Common myeloid progenitor, CD34-positive (primary cell): ENCODE data around the gene PDLIM4.

ENCODE experiments used
- CTCF ChIA-PET: fragments of 350-600 bp; sonication (Branson Sonifier 250); formaldehyde crosslinking; loops from one replicate; lab custom pipeline; 2021; ENCODE audit warnings: antibody characterized with exemption; lab: Charles Lee
- POLR2A ChIA-PET: fragments of 350-600 bp; sonication (Branson Sonifier 250); formaldehyde crosslinking; loops from one replicate; lab custom pipeline; 2021; ENCODE audit warnings: antibody characterized with exemption; lab: Charles Lee
- DNase-seq, 3 donors: peaks; one replicate each; pipeline versions ENCODE4 v3.0.0 to v3.0.0-alpha.2; 2013
- H3K27ac ChIP-seq, 2 experiments: 1 replicate in 1 of 2; 2 replicates in 1 of 2; pipeline ENCODE4 v1.7.0; 2013; ENCODE audit warnings: inconsistent platforms in 2 of 2, low read length in 2 of 2, mild to moderate bottlenecking in 2 of 2, low read depth in 1 of 2, moderate library complexity in 1 of 2; ENCODE audit not compliant: severe bottlenecking in 2 of 2, insufficient read depth in 1 of 2, poor library complexity in 1 of 2
- H3K27me3 ChIP-seq, 5 experiments: replicated peaks in 2 of 5; 1 replicate in 3 of 5; 2 replicates in 2 of 5; pipeline versions ENCODE4 v1.6.1 to v1.7.0; 2013; ENCODE audit warnings: low read length in 4 of 5, mild to moderate bottlenecking in 2 of 5, moderate library complexity in 2 of 5, inconsistent platforms in 1 of 5; ENCODE audit not compliant: insufficient read depth in 5 of 5, control insufficient read depth in 4 of 5
- H3K36me3 ChIP-seq, 4 experiments: 1 replicate in 2 of 4; 2 replicates in 2 of 4; pipeline versions ENCODE4 v1.6.1 to v1.7.0; 2013; ENCODE audit warnings: low read length in 3 of 4, control low read depth in 1 of 4, mild to moderate bottlenecking in 1 of 4; ENCODE audit not compliant: control insufficient read depth in 4 of 4, insufficient read depth in 4 of 4
- H3K4me1 ChIP-seq, 4 experiments: 1 replicate in 3 of 4; 2 replicates in 1 of 4; pipeline versions ENCODE4 v1.6.1 to v1.7.1; 2013; ENCODE audit warnings: low read length in 3 of 4, mild to moderate bottlenecking in 3 of 4, control low read depth in 1 of 4, inconsistent platforms in 1 of 4, moderate library complexity in 1 of 4; ENCODE audit not compliant: control insufficient read depth in 4 of 4, insufficient read depth in 4 of 4; ENCODE audit errors: control extremely low read depth in 1 of 4
- H3K4me3 ChIP-seq, 7 experiments: 1 replicate in 4 of 7; 2 replicates in 3 of 7; pipeline versions ENCODE4 v1.5.1 to v1.7.0; 2013; ENCODE audit warnings: mild to moderate bottlenecking in 7 of 7, low read length in 6 of 7, moderate library complexity in 6 of 7, inconsistent platforms in 2 of 7, low read depth in 2 of 7, control low read depth in 1 of 7; ENCODE audit not compliant: insufficient read depth in 4 of 7, control insufficient read depth in 1 of 7; ENCODE audit errors: extremely low read depth in 1 of 7
- H3K9me3 ChIP-seq, 5 experiments: 1 replicate in 4 of 5; 2 replicates in 1 of 5; pipeline versions ENCODE4 v1.6.1 to v1.7.1; 2013; ENCODE audit warnings: low read length in 4 of 5, mild to moderate bottlenecking in 2 of 5, inconsistent platforms in 1 of 5, low read depth in 1 of 5, moderate library complexity in 1 of 5; ENCODE audit not compliant: control insufficient read depth in 4 of 5, insufficient read depth in 2 of 5; ENCODE audit errors: control extremely low read depth in 1 of 5
- WGBS: methylation state at CpG from one replicate; pipeline ENCODE4 v1.1.5; 2013; ENCODE audit not compliant: insufficient coverage; 5-methylcytosine and 5-hydroxymethylcytosine counted together

PDLIM4 gene

GRCh38 chr5:132261881-132262845, 4.7 kb downstream of the PDLIM4 start:
- DNase-seq = no peak
- 100% methylated on average over 7 of the region's 7 CpGs for WGBS
- CTCF ChIA-PET = interaction anchor here (0.8 to 5.3 kb wide), 8 partner anchors 9 to 31 kb away, joined by 3 to 35 read pairs (median 4); partner anchors contain the start of gene SLC22A4

GRCh38 chr5:132262882-132263547, 5.5 kb downstream of the PDLIM4 start:
- H3K4me3 ChIP-seq = no peak overlapping the region
- H3K9me3 ChIP-seq = no peaks in the 10 kb centered on the region
- ChIA-PET CTCF (interaction anchor here (0.8 to 5.3 kb wide), 11 partner anchors 9 to 73 kb away, joined by 3 to 35 read pairs (median 4); no protein-coding TSS in a partner anchor), POLR2A (no interaction called here)
- DNase-seq = no peak
- no CpG with 5 or more reads among the region's 2 CpGs for WGBS
- H3K27ac ChIP-seq = no peak overlapping the region
- peaks cover 2 to 49% (median 34%) of the 10 kb centered on the region in 4 experiments for H3K4me1 ChIP-seq
- H3K27me3 ChIP-seq = peaks cover 0 to 4% (median 3%) of the 10 kb centered on the region in 5 experiments
- no peaks in the 10 kb centered on the region for H3K36me3 ChIP-seq

More at GRCh38 chr5:132261881-132262845, 4.7 kb downstream of the PDLIM4 start:
- no peak overlapping the region for H3K4me3 ChIP-seq
- no peaks in the 10 kb centered on the region for H3K9me3 ChIP-seq
- POLR2A ChIA-PET = no interaction called here
- no peak overlapping the region for H3K27ac ChIP-seq
- peaks cover 0 to 11% (median 3%) of the 10 kb centered on the region in 5 experiments for H3K27me3 ChIP-seq
- H3K36me3 ChIP-seq = no peaks in the 10 kb centered on the region
- H3K4me1 ChIP-seq = peaks cover 2 to 56% (median 40%) of the 10 kb centered on the region in 4 experiments

- 64% methylated on average over 6 of the region's 7 CpGs for WGBS
- Histone ChIP-seq H3K4me3 (no peak overlapping the region), H3K4me1 (peaks cover 2 to 49% (median 32%) of the 10 kb centered on the region in 4 experiments), H3K27ac (no peak overlapping the region), H3K9me3 (no peaks in the 10 kb centered on the region), H3K36me3 (no peaks in the 10 kb centered on the region), H3K27me3 (no peaks in the 10 kb centered on the region)
- POLR2A ChIA-PET = no interaction called here
- CTCF ChIA-PET = interaction anchor here (0.8 to 5.3 kb wide), 12 partner anchors 8 to 84 kb away, joined by 3 to 35 read pairs (median 4); no protein-coding TSS in a partner anchor
- DNase-seq = peak in 2 of 3 donors; percentile 43 to 72
Observed at GRCh38 chr5:132263548-132264261, 6.2 kb downstream of the PDLIM4 start.

DNA sequence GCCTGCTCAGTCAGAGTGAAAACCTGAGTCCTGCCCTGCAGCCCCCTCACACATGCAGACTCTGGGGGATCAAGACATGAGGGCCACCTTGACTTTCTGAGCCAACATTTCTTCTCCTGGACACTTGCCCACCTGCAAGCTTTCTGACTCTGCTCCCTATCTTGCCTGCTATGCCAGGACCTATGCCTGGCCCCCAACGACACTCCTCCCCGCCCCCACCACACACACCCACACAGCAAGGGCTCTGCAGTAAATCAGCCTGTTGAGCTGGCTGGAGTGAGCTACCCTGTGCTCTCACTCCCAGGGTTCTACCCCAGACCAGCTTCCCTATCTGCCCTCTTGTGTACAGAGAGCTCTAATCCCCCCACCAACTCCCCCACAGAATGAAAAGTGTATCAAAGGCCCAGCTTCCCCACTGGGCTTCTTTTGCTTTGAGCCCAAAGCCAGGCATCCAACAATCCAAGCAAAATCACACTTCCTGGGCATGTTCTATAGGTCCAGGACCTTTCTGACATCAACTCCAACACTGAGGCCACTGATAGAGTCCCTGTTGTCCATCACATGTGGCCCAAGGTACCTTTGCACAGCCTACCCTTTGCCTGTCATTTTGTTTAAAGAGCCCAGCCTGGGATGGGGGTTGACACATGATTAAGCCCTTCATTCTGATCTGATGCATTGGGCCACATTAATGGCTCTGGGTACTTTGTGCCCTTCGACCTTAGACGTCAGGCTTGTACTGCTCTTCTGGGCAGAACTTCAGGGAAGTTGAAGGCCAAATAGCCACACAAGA, 7.2 kb downstream of the PDLIM4 start:
- DNase-seq = no peak
- no peaks in the 10 kb centered on the region for H3K9me3 ChIP-seq
- H3K4me3 ChIP-seq = no peak overlapping the region
- H3K4me1 ChIP-seq = peaks cover 2 to 46% (median 30%) of the 10 kb centered on the region in 4 experiments
- no peaks in the 10 kb centered on the region for H3K27me3 ChIP-seq
- 56% methylated on average over 3 of the region's 4 CpGs for WGBS
- H3K36me3 ChIP-seq = no peaks in the 10 kb centered on the region
- POLR2A ChIA-PET = no interaction called here
- CTCF ChIA-PET = interaction anchor here (0.8 to 4.6 kb wide), 7 partner anchors 7 to 85 kb away, joined by 3 to 35 read pairs (median 4); no protein-coding TSS in a partner anchor
- H3K27ac ChIP-seq = no peak overlapping the region

DNA sequence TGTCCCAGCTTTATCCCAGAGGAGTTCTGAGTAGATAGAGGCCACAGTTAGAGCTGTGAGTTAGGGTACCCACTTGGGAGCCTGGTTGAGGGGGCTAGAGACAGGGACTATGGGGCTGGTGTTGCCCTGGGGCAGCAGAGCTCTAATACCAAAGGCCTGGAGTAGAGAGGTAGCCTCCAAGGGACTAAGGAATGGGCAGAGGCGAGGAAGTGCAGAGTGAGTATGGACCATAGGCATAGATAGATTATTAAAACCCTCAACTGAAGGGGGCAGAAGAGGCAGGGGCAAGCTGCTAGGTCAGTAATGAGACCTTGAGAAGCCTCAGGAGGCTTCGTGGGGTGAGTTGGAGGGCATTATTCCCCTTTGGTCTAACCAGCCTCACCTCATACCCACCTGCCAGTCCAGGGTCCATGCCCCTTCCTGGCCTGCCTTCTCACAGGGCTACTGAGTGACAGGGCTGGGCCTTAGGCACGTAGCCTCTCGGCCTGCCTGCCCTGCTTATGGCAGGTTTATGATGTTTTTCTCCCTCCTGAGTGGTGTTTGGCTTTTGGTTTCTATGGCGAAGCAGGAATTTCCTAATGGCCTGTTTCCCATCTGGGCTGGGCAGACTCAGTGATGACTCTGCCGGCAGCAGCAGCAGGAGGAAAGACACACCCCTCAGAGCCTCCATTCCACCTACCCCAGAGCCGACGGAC, 8.0 kb downstream of the PDLIM4 start:
- POLR2A ChIA-PET = no interaction called here
- no peaks in the 10 kb centered on the region for H3K36me3 ChIP-seq
- no peaks in the 10 kb centered on the region for H3K27me3 ChIP-seq
- peak overlapping the region in 1 of 2 experiments; percentile 40 for H3K27ac ChIP-seq
- DNase-seq = peak; percentile 40 to 76 (median 76)
- no peaks in the 10 kb centered on the region for H3K9me3 ChIP-seq
- 44% methylated on average over 4 of the region's 8 CpGs for WGBS
- CTCF ChIA-PET = interaction anchor here (1.3 to 2.9 kb wide), 4 partner anchors 12 to 75 kb away, joined by 3 to 16 read pairs (median 4); no protein-coding TSS in a partner anchor
- H3K4me3 ChIP-seq = no peak overlapping the region
- peaks cover 2 to 39% (median 23%) of the 10 kb centered on the region in 4 experiments for H3K4me1 ChIP-seq
